GM18867 (cell line): ENCODE data around the gene CROCC2.

Experiments
- ATAC-seq: cut with Tn5 transposase; IDR thresholded peaks from one replicate; pipeline ENCODE4 v1.9.1; 2021; ENCODE audit warnings: mild to moderate bottlenecking, moderate library complexity; ENCODE audit not compliant: unreplicated experiment

The CROCC2 gene

GRCh38 chr2:240906141-240906910 lies at the start of gene CROCC2:
CROCC2 (plus strand) TSS chr2:240906336; CDS start chr2:240906514, 178 bp downstream.
- no peak for ATAC-seq

GRCh38 chr2:240857039-240858008 lies 48.8 kb upstream of the CROCC2 start:
- ATAC-seq = no peak

GRCh38 chr2:240858321-240858720 lies 47.8 kb upstream of the CROCC2 start:
- no peak for ATAC-seq

- no peak for ATAC-seq
Measured at GRCh38 chr2:240858871-240859270, 47.3 kb upstream of the CROCC2 start.

GRCh38 chr2:240861547-240861946 lies 44.6 kb upstream of the CROCC2 start:
- no peak for ATAC-seq

- ATAC-seq = no peak
Measured at GRCh38 chr2:240864475-240864874, 41.7 kb upstream of the CROCC2 start.

GRCh38 chr2:240865391-240865790 lies 40.7 kb upstream of the CROCC2 start:
- ATAC-seq = no peak

- ATAC-seq = no peak
Measured at GRCh38 chr2:240868286-240869108, 37.6 kb upstream of the CROCC2 start, which contains the start of gene AGXT. AGXT (plus strand) TSS chr2:240868824; CDS start chr2:240868866, 42 bp downstream.

- ATAC-seq = no peak
Measured at GRCh38 chr2:240869109-240869955, 36.8 kb upstream of the CROCC2 start.

- no peak for ATAC-seq
Measured at GRCh38 chr2:240869956-240870875, 35.9 kb upstream of the CROCC2 start.

GRCh38 chr2:240871071-240871958 lies 34.8 kb upstream of the CROCC2 start:
- no peak for ATAC-seq

GRCh38 chr2:240872317-240873097 lies 33.6 kb upstream of the CROCC2 start:
- no peak for ATAC-seq

- no peak for ATAC-seq
Measured at GRCh38 chr2:240873098-240873788, 32.9 kb upstream of the CROCC2 start.

GRCh38 chr2:240873805-240874714 lies 32.1 kb upstream of the CROCC2 start:
- ATAC-seq = no peak

- no peak for ATAC-seq
Measured at GRCh38 chr2:240874715-240875227, 31.4 kb upstream of the CROCC2 start.
